CD4-positive, alpha-beta T cell treated with Interleukin-15 for 4 hours (primary cell): ENCODE measurements around the gene AKR1C1.
"Not testable (repeated sequence)": the region's sequence is repeated elsewhere in the genome, so short reads cannot be mapped to it uniquely, and the experiment has no call there.

Experiments
- DNase-seq: peaks from one replicate; pipeline ENCODE4 v3.0.0-alpha.2; 2020; ENCODE audit warnings: low spot score

Gene AKR1C1

GRCh38 chr10:5018671-5019277 is 55.6 kb downstream of the AKR1C1 start:
- DNase-seq = not testable (repeated sequence)

DNA sequence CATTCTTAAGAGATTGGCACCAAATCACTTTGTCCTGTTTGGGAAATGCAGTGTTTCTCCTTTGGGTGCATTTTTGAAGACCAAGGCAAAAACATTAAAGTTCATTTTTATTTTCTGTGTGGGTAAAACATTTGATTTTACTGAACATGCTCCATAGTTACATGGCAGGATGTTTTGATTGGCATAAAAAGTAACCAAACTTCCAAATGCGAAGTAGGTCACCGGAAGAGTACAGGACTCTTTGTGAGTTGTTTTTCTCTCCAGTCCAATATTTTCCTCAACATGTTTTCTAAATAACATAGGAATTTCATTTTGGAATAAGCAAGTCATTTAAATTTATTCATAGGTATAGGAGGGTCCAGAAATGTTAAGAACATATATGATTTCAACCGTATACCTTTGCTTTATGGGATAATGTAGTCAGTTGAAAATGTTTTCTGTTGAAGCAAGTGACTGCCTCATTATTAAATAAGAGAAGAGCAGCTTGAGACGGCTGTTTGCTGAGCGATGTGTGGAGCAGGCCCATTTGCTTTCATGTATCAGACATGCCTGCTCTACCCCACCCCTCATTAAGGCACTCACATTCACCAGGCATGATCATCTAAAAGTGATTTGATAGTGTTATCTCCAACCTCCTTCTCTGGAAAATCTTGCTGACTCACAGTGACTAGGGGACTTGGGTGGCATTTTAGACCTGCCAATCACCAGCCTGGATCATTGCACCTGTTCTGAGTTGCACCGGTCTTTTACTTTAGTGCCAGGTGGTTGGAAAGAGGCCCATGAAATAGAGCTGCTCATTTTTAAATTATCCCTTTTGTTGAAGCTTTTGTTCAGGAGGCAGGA is 56.8 kb downstream of the AKR1C1 start:
- not testable (repeated sequence) for DNase-seq

GRCh38 chr10:5021624-5022290 is 58.5 kb downstream of the AKR1C1 start:
- not testable (repeated sequence) for DNase-seq

DNA sequence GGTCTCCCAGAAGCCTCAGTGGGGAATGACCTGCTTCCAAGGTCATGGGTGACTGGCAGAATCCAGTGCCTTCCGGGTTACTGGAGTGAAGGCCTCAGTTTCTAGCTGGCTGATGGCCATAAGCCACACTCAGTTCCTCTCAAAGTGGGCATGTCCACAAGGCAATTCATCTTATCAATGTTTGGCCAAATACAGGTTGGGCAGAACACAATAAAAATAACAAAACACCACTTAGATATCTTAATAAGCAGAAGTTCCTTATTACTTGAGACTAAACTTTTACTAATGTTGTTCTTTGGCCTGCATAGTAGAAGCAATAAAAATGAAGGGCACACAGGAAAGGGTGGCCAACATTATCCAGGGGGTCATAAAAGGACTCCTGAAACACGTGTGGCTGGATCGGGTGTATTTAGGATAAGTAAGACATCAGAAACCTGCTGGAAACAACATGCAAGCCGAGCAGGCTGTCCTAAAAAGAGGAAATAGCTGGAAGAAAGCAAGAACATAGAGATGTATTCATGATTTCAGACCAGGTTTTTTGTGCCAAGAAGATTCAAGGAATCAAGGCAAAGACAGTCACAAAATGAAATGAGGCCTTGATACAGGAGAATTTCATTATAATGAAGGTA is 60.1 kb downstream of the AKR1C1 start:
- no peak for DNase-seq

DNA sequence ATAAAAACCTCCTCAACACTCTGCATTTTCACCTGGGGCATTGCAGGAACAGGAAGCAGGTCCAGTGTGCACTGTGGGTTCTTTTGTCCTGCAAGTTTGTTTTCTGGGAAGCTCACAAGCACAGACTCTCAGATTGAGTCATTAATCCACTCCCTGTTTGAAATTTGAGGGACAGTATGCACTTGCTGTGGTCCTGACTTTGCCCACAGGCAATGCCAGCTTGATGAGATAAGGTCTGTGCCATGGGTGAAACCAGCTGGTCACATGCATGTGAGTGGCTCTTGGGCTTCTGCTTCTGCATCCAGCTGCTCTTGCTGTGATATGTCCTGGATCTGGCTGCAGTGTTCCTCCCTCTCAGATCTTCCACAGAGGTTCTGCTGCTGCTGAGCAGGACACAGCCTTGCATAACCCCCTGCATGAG is 62.3 kb downstream of the AKR1C1 start:
- DNase-seq = not testable (repeated sequence)

DNA sequence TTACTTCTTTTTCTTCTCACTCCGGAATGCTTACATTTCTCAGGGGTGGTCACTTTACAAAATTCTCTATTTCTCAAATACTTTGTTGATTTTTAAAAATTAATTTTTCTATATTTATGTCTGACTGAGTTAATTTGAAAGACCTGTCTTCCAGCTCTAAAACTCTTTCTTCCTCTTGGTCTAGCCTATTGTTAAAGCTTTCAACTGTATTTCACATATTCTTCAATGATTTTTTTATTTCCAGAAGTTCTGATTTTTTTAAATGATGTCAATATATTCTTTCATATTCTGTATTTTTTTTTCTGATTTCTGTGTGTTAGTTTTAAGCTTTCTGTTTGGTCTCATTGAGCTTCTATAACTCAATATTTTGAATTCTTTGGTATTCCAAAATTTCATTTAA is 67.8 kb downstream of the AKR1C1 start:
- DNase-seq = no peak

- DNase-seq = not testable (repeated sequence)
Observed at GRCh38 chr10:5031588-5031987, 68.4 kb downstream of the AKR1C1 start.

DNA sequence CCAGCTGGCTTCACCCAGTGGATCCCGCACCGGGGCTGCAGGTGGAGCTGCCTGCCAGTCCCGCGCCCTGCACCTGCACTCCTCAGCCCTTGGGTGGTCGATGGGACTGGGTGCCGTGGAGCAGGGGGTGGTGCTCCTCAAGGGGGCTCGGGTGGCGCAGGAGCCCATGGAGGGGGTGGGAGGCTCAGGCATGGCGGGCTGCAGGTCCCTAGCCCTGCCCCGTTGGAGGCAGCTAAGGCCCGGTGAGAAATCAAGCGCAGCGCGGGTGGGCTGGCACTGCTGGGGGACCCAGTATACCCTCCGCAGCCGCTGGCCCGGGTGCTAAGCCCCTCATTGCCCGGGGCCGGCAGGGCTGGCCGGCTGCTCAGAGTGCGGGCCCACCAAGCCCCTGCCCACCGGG is 69.2 kb downstream of the AKR1C1 start:
- DNase-seq = not testable (repeated sequence)
